SH-SY5Y (cell line): ENCODE data around the gene QTRT2.

Experiments
- GATA2 ChIP-seq: IDR thresholded peaks from 2 replicates; pipeline ENCODE4 v1.6.1; 2011; ENCODE audit warnings: mild to moderate bottlenecking, low read depth, low read length
- GATA3 ChIP-seq: IDR thresholded peaks from 2 replicates; pipeline ENCODE4 v1.6.1; 2011; ENCODE audit warnings: low read depth, mild to moderate bottlenecking, low read length, moderate library complexity

GRCh38 chr3:114093016-114093380, 36.5 kb downstream of the QTRT2 start:
- TF ChIP-seq GATA2: no peak
- TF ChIP-seq GATA3: no peak
